NCI-H345 treated with DMSO at 0.1 percent for 48 hours (cell line): Measurements from ENCODE around the gene GMNC.
A peak's percentile ranks its signal among the peaks of the same experiment; 100 is the strongest.
"Not testable (repeated sequence)": the region's sequence is repeated elsewhere in the genome, so short reads cannot be mapped to it uniquely, and the experiment has no call there.

ENCODE experiments used
- DNase-seq: peaks from one replicate; lab custom pipeline; 2025; ENCODE audit not compliant: unreplicated experiment; lab: John Stamatoyannopoulos, UW

GMNC gene, protein sequence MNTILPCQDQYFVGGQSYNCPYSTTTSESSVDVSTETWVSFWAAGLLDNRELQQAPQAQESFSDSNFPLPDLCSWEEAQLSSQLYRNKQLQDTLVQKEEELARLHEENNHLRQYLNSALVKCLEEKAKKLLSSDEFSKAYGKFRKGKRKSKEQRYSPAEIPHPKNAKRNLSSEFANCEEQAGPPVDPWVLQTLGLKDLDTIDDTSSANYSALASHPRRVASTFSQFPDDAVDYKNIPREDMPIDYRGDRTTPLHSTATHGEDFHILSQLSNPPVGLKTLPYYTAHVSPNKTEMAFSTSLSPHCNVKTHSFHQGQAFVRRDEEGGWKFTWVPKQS

DNA sequence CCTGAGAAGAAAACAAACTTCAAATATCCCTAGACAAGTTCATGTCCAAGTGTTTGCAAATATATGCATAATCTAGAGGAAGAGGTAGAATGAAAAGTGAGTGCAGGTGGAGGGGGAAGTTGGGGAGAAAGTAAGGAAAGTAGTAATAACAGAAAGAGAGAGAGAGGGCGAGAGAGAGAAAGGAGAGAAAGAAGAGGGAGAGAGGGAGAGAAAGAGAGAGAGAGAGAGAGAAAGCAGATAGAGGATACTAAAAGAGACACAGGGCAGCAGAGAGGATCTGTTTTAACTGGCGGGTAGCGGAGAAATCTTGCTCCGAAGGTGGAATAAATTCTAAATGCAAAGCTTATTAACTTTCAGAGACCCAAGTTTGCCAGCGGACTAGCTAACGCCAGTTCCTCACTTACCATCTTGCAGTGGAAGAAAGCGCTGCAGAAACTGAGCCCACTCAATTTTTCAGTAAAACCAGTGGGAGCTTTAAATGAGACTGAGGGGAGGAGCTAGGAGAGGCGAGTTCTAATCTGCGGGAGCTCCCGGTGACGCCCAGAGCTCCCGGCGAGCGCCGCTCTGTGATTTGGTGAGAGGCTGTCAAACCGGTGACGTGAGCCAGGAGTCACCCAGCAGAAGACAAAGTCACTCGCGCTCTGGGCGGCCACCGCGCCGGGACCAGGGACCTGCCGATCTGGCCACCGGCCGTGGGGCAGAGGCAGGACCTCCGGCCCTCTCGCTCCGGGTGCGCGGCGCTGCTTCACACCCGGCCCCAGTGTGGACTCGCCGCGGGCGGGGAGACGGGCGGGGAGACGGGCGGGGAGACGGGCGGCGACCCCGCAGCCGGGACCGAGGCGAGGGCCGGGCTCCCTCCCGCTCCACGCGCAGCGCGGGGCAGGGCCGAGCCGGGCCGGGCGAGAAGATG is at the start of gene GMNC:
TSS of gene GMNC (minus strand) at position 486 of the 910 bp plus-strand sequence. CDS start at position 407, 79 bp downstream.
- DNase-seq, result peak; percentile 70

DNA sequence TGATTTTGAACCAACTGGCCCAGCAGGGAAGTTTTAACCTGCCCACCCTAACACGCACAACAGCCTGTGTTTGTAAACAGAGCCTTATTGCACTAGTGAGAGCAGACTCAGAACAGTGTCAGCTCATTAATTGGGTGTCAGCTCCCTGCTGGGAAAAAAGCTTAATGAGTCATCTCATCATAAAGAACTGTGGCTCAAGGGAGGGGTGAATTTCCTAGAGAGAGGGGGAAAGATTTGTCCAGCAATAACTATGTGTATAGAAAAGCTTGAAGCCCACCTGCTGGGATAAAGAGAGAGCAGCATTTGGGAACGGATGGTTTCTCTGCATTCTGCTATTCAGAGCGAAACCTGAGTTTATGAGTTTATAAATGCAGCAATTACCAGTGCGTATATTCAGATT is 48.9 kb upstream of the GMNC start:
- DNase-seq, result peak; percentile 59

DNA sequence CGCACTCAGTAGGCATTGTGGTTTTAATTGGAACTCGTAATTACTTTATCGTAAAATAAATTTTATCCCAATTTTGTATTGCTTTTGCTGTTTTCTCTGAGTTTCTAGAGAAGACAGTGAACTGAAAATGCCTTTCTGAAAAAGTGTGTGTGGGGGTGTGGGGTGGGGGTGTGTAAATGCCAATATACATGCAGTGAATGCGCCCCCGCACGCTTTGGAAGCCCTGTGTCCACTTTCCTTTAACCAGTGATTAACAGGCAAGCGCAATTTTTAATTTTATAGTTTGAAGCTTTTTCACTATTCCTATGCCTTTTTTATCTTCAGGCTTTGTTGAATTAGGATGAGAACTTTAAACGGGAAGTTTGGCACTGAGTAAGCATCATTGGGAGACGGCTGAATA is 47.4 kb upstream of the GMNC start:
- DNase-seq, result no peak

DNA sequence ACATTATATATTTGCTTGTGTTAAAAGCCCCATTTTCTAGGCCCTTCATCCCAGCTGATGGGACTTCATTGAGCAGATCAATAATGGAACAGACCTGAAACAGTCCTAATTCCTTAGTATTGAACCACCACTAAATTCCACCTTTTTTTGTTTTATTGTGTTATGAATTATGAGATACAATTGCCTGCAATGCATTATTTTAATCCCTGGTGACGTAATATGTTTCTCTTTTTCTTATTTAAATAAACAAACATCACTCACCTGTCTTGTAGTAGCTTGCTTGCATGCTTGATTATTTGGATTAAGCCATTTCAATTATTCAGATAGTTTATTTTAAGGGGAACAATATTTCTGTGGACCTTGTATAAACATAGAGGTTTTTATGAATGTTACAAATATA is 40.7 kb upstream of the GMNC start:
- DNase-seq, result no peak

DNA sequence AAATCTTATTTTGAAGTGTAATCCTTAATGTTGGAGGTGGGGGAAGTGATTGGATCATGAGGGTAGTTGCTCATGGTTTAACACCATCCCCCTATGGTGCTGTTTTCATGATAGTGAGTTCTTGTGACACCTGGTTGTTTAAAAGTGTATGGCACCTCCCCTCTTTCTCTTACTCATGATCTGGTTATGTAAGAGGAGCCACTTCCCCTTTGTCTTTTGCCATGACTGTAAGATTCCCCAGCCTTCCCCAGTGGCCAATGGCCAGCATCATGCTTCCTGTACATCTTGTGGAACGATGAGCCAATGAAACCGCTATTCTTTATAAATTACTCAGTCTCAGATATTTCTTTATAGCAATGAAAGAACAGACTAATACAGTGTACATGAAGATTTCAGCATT is 39.8 kb upstream of the GMNC start:
- DNase-seq, result no peak

DNA sequence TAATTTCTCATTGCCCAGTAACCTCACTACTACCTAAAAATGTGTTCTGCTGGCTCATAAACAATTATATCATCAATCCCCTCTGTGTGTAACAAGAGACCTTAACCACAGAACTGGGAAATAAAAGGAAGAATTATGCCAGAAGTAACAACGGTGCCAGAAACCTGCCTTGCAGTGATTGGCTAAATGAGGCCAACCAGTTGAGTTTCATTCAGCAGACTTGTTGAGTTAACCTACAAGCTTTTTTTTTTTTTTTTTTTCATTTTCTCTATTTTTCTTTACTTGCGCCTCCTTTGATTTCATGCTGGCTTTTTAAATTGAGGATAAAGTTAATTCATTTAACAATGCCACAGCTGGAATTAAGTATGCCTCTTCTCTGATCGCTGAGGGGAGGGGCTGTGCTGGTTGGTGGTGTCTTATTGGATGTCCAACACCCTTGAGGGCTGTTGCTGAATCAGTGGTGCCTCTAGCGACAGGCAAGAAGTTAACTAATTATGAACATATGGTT is 30.0 kb upstream of the GMNC start:
- no peak for DNase-seq

DNA sequence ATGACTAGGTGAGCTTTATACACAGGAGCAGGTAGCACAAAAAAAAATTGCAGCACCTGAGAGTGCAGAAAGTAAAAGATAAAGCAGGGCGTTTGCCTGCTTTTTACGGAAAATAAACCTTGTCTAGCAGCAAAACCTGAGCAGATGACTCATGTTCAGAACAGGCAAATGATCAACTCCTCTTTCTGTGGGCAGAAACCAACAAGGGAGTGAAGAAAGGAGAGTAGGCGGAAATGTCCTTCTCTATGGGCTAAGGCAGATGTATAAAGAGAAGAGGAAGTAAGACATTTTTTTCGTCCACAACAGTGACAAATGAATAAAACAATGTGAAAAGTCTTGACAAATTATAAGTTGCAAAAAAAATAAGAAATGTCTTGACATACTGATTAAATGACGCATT is 24.5 kb upstream of the GMNC start:
- DNase-seq, result no peak

DNA sequence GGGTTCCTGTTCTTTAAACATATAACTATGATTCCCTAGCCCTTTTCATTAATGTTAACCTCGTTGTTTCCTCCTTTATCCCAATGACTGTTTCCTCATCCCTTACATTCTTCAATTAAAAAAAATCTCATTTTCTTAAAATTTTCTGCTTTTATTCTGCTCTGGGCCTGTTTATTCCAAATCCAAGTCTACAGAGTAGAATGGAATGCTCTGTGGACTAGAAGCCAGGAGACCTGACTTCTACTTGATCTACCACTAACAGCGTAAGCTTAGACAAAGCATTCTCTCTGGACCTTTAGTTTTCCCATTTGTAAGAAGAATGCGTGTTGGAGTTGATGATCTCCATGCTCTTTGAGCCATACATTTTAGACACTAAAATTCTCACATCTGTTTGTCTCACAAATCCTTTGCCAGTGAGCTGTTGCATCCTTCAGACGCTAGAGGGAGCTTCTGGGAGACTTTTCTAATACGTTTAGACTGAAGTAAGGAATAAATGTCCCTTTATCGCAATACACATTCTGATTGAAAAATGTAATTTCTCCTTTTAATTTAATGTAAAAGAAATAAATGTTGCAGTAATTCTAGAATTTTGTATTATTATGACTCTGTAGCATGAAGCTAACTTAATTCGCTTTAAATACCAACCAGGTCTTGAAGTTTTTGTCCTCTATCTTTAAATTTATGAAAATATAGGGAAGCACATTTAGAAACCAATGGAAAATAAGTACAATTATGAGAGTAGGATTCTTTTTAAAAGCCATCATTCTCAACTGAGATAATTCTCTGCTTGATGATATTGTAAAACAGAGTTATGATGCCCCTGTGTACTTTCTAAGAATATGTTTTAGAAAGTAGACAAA is 21.7 kb upstream of the GMNC start:
- peak; percentile 71 for DNase-seq

DNA sequence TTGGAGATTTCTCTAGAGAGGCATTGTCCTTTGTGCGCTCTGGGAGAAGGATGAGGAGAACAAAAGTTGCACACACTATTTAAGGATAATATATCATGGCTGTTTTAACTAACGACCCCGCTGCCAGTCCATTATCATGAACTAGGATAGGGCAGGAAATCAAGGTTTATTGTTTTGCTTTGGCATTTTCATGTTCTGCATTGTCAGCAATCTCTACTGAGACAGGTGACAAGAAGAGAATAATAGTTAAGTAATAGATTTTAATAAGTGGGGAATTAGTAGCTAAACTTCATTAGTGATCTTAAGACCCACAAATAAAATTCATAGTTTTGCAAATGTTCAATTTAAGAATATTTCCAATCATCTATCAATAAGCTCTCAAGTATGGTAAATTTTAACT is 20.6 kb upstream of the GMNC start:
- DNase-seq, result no peak

DNA sequence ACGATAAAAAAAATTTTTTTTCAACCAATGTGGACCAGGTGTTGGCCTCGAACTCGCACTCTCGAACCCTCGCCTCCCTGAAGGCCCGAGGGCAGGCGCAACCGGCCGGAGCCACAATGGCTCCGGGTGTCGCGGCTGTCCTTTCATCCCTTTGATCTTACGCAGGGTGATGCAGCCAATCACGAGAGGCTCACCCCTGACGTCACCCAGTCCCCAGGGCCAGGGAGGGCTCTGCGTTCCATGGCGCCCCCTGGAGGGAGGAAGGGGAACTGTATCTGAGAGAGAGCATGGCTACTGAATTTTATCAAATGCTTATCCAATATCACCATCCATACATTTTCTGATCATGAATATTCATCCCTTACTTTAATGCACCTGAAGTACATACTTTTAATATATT is 15.4 kb upstream of the GMNC start:
- DNase-seq, result no peak

DNA sequence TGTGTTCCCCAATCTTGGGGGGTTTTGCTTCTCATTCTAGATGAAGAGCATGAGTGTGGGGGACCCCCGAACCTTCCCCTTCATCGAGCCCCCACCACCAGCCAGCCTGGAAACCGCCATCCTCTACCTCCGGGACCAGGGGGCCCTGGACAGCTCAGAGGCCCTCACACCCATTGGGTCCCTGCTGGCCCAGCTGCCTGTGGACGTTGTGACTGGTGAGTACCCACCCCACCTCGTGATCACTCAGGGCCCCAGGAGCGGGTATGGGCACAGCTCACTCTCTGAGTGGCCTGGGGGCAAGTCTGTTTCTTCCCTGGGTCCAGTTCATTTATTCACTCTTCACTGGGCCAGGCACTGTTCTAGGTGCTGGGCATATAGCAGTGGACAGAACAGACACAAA is 13.9 kb upstream of the GMNC start:
- DNase-seq, result not testable (repeated sequence)

DNA sequence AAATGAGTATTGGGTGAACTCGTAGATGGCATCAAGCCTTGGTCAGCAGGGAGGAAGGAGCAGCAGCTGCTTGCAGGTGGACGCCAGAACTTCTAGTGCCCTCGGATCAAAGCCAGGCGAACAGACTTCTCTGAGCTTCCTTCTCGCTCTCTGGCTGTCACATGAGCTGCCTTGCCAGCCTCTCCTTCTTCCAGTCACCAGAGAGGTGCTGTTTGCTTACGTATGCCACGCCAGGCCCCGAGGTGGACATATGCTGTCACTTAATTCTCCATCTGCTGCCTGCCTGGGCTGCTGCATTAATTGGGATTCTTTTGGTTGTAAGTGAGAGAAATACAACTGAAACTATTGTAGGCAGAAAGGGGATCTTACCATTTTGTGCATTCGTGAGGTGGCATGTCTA is 12.6 kb upstream of the GMNC start:
- not testable (repeated sequence) for DNase-seq

DNA sequence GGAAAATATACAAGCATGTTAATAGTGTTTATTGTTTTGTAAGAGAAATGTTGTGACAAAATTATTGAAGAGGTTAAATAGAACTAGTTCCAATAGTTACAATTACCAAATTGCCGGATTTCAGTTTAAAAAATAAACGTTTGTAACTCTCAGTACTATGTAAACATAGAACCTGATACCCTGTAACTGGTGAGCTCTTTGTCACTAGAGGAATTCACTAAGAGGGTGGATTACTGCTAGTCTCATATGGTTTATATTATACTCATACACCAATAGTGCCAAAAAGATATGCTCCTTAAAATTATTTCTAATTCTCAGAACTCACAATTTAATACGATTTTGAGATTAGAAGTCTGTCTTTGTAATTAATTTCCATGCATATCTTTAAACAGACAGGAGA is 7.6 kb upstream of the GMNC start:
- no peak for DNase-seq

DNA sequence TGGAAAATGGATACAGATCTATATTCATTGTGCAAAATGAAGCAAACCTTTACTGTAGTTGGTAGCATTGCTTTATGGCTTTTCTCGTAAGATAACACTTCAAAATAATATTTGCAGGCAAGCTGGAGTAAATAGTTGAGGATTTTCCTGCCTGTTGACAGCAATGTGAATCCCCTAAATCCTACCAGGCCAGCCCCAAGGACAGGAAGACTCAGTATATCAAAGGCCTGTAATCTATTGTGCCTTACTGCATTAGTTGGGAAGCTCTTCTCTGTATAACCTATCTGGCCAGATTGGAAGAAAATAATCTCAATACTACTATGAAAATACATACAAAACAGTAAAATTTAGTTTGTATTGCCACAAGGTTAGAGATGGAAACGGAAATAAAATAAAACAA is 4.6 kb upstream of the GMNC start:
- DNase-seq, result no peak

DNA sequence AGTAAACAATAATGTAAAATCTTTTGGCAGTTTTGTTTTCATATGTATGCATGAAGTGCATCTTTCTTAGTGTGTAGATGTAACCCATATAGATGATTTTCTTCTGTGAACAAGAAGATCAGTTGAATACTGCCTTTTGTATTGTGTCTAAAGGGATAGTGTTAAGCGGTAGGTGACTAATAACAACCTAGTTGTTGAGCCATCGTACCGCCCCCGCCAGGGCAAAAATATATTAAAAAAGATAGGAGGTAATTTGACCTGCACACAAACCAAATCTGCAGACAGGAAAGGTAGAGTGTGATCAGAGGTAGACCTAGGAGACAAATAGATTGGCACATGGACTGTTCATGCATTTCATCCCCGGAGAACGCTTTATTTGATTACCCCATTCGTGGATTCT is 3.3 kb upstream of the GMNC start:
- no peak for DNase-seq

DNA sequence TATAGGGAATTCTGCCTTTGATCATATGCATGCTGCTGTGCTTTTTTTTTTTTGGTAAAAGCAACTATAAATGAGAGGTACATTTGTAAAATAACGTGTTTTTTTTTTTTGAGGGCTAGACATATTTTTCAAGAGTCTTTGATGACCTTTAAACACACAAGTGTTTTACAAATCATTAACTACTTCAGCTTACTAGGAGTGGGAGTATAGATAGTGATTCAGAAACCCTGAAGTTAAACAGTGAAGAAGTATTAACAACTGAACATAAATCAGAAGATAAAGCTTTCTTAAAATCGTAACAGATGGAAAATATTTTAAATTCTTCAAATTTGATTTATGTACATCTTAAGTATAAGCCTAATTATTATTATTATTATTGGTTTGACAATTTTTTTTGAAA is 2.9 kb upstream of the GMNC start:
- DNase-seq, result no peak

DNA sequence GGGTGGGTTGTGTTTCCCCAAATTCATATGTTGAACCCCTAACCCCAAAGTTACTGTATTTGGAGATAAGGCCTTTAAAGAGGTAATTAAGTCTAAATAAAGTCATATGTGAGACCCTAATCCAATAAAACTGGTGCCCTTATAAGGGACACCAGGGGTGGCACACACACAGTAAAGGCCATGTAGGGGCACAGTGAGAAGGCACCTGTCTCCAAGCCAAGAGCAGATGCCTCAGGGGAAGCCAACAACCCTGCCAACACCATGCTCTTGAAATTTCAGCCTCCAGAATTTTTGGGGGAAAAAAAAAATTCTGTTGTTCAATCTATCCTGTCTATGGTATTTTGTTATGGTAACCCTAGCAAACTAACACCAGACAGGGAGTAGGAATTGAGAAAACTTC is 1.5 kb upstream of the GMNC start:
- DNase-seq, result no peak

DNA sequence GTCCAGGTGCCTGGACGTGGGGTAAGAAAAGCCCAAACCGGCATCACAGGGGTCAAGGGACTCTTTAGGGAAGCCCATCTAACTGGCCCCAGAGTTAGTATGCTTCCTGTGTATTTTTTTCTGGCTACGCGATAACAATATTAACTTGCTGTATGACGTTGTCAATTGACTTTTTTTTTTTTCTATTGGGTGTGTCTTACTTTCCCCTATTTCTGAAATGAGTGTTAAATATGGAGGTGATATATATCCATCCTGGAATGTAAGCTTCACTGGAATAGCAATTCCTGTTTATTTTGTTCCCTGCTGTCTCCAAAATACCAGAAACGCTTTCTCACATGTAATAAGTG is 598 bp upstream of the GMNC start:
- DNase-seq, result no peak

DNA sequence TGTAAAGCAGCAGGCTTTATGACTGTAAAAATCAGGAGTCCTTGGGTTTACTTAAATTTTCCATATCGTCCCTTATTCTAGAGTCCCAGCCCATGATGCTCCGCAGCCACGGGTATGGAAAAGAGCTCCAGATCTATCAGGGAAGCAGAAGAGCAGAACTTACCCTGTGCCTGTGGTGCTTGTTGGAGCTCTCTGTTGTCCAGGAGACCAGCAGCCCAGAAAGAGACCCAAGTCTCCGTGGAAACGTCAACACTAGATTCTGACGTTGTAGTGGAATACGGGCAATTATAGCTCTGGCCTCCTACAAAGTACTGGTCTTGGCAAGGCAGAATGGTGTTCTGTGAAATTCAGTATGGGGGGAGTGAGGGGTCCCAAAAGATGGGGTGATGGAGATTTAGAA is 2.0 kb downstream of the GMNC start:
- DNase-seq, result no peak

DNA sequence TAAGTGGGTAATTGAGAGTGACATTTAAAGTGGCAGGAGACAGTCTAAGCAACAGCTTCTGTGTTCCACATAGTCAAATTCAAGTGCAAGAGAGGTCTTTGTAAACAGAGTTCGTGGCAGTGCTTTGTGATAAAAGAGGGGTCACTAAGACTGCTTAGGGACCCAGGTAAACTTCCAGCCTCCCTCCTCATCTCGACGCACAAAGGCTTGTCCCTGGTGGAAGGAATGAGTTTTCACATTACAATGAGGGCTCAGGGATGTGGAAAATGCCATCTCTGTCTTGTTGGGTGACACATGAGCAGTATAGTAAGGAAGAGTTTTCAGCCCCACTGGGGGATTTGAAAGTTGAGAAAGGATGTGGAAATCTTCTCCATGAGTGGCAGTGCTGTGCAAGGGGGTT is 7.3 kb downstream of the GMNC start:
- DNase-seq, result no peak

DNA sequence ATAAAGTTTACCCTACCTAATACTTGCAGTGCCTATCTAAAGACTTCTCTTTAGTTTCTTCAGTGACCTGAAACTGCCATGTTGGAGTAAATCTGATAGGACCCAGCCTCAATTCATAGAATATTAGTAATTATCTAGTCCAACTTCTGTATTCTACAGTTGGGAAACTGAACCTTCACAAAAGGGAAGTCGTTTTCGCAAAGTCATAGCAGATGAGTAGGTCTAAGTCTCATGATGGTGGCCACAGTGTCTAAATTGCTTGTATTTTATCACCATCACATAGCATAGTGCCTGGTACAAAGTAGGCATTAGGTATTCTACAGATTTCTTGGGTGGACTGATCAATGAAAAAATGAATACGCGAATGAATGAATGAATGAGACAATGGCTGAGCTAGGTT is 8.4 kb downstream of the GMNC start:
- no peak for DNase-seq
